GM13977 (cell line): ENCODE results near the gene RPL38.
A peak's percentile ranks its signal among the peaks of the same experiment; 100 is the strongest.

Experiments used
- DNase-seq: peaks from one replicate; pipeline ENCODE4 v3.0.0; 2012; ENCODE audit warnings: low spot score
- CTCF ChIP-seq: IDR thresholded peaks from 2 replicates; pipeline ENCODE4 v1.5.1; 2012; ENCODE audit warnings: mild to moderate bottlenecking, control low read depth; ENCODE audit not compliant: insufficient read depth; ENCODE audit errors: extremely low read depth, missing control alignments
- in situ Hi-C: fragments of 300-500 bp; cut with MboI; formaldehyde crosslinking; loops from one replicate; pipeline ENCODE4 v1.12.0; 2022; ENCODE audit warnings: low sequenced_read_pairs, low pct_unique_long_range_greater_than_20kb, mixed read lengths, inconsistent platforms; ENCODE audit not compliant: unreplicated experiment

Gene RPL38

GRCh38 chr17:74231928-74232907, 28.7 kb downstream of the RPL38 start:
- no peak for TF ChIP-seq CTCF
- in situ Hi-C loops = no loop called here
- no peak for DNase-seq

GRCh38 chr17:74233937-74234336, 30.5 kb downstream of the RPL38 start:
- no peak for DNase-seq
- no peak for TF ChIP-seq CTCF
- in situ Hi-C loops = no loop called here

GRCh38 chr17:74234486-74234885, 31.0 kb downstream of the RPL38 start:
- in situ Hi-C loops = no loop called here
- no peak for TF ChIP-seq CTCF
- no peak for DNase-seq

GRCh38 chr17:74235040-74235581, 31.6 kb downstream of the RPL38 start:
- no peak for TF ChIP-seq CTCF
- in situ Hi-C loops = no loop called here
- peak; percentile 50 for DNase-seq

GRCh38 chr17:74235911-74236371, 32.5 kb downstream of the RPL38 start:
- no peak for TF ChIP-seq CTCF
- in situ Hi-C loops = no loop called here
- DNase-seq = no peak

- DNase-seq = no peak
- no peak for TF ChIP-seq CTCF
- in situ Hi-C loops = no loop called here
These were observed 33.8 kb downstream of the RPL38 start for GRCh38 chr17:74237321-74237720.
